ENCODE results near the gene NBEA.

Gene NBEA

GRCh38 chr13:35411059-35411744 is 469.1 kb downstream of the NBEA start:
- no peak for DNase-seq (ENCODE audit: low read depth)
- TF ChIP-seq CTCF (conservative IDR thresholded peaks at IDR 0.05; ENCODE audit: low read length), result no peak
- H3K4me3 ChIP-seq (ENCODE audit: low read length), result no peak overlapping the region

- no peak for DNase-seq (ENCODE audit: low read depth)
- H3K4me3 ChIP-seq (ENCODE audit: low read length), result no peak overlapping the region
- no peak for TF ChIP-seq CTCF (conservative IDR thresholded peaks at IDR 0.05; ENCODE audit: low read length)
Observed at GRCh38 chr13:35448465-35448864, 506.4 kb downstream of the NBEA start.

GRCh38 chr13:35449821-35450220 is 507.8 kb downstream of the NBEA start:
- no peak overlapping the region for H3K4me3 ChIP-seq (ENCODE audit: low read length)
- no peak for TF ChIP-seq CTCF (conservative IDR thresholded peaks at IDR 0.05; ENCODE audit: low read length)
- no peak for DNase-seq (ENCODE audit: low read depth)

GRCh38 chr13:35455022-35455421 is 513.0 kb downstream of the NBEA start:
- DNase-seq (ENCODE audit: low read depth), result no peak
- TF ChIP-seq CTCF (conservative IDR thresholded peaks at IDR 0.05; ENCODE audit: low read length), result no peak
- no peak overlapping the region for H3K4me3 ChIP-seq (ENCODE audit: low read length)

GRCh38 chr13:35457258-35457657 is 515.2 kb downstream of the NBEA start:
- DNase-seq (ENCODE audit: low read depth), result no peak
- no peak for TF ChIP-seq CTCF (conservative IDR thresholded peaks at IDR 0.05; ENCODE audit: low read length)
- no peak overlapping the region for H3K4me3 ChIP-seq (ENCODE audit: low read length)

GRCh38 chr13:35460061-35460460 is 518.0 kb downstream of the NBEA start:
- DNase-seq (ENCODE audit: low read depth), result peak; percentile 13
- no peak for TF ChIP-seq CTCF (conservative IDR thresholded peaks at IDR 0.05; ENCODE audit: low read length)
- no peak overlapping the region for H3K4me3 ChIP-seq (ENCODE audit: low read length)

- TF ChIP-seq CTCF (conservative IDR thresholded peaks at IDR 0.05; ENCODE audit: low read length), result no peak
- no peak for DNase-seq (ENCODE audit: low read depth)
Observed at GRCh38 chr13:35465371-35465770, 523.3 kb downstream of the NBEA start.

More at GRCh38 chr13:35465371-35465770, 523.3 kb downstream of the NBEA start:
- H3K4me3 ChIP-seq (ENCODE audit: low read length), result no peak overlapping the region
